Spleen (tissue), 11 donors: ENCODE data around the gene LMBR1. TPM values are rescaled to one million over a fixed set of nuclear protein-coding genes. Genes with fewer than 3 reads are reported as not detected.
A peak's percentile ranks its signal among the peaks of the same experiment; 100 is the strongest.
"Not testable (repeated sequence)": the region's sequence is repeated elsewhere in the genome, so short reads cannot be mapped to it uniquely, and the experiment has no call there.

Experiments
- DNase-seq: peaks from one replicate; pipeline ENCODE4 v3.0.0-alpha.2; 2020
- H3K27ac ChIP-seq, 8 donors: fragments of 200-600 bp; sonication (generic) in 7 of 8; 1 replicate in 4 of 8; 2 replicates in 4 of 8; pipeline versions ENCODE4 v1.5.0 to v1.8.0; 2016 to 2021; ENCODE audit warnings: inconsistent platforms in 4 of 8, mild to moderate bottlenecking in 4 of 8, moderate library complexity in 1 of 8
- H3K27me3 ChIP-seq, 7 donors: fragments of 200-600 bp; sonication (generic) in 6 of 7; replicated peaks in 1 of 7; 1 replicate in 4 of 7; 2 replicates in 3 of 7; pipeline versions ENCODE4 v1.5.0 to v1.8.0; 2016 to 2021; ENCODE audit warnings: inconsistent platforms in 3 of 7, mild to moderate bottlenecking in 1 of 7
- H3K36me3 ChIP-seq, 6 donors: fragments of 200-600 bp; sonication (generic) in 5 of 6; 1 replicate in 4 of 6; 2 replicates in 2 of 6; pipeline versions ENCODE4 v1.5.0 to v1.8.0; 2016 to 2021; ENCODE audit warnings: inconsistent platforms in 2 of 6
- H3K4me1 ChIP-seq, 6 donors: fragments of 200-600 bp; sonication (generic) in 5 of 6; 1 replicate in 3 of 6; 2 replicates in 3 of 6; pipeline versions ENCODE4 v1.5.0 to v1.8.0; 2016 to 2021; ENCODE audit warnings: inconsistent platforms in 3 of 6
- H3K4me3 ChIP-seq, 8 donors: fragments of 200-600 bp; sonication (generic) in 7 of 8; 1 replicate in 4 of 8; 2 replicates in 4 of 8; pipeline versions ENCODE4 v1.5.0 to v1.8.0; 2016 to 2021; ENCODE audit warnings: inconsistent platforms in 4 of 8, mild to moderate bottlenecking in 4 of 8, moderate library complexity in 2 of 8
- H3K9me3 ChIP-seq, 8 donors: fragments of 200-600 bp; sonication (generic) in 7 of 8; 1 replicate in 4 of 8; 2 replicates in 4 of 8; pipeline versions ENCODE4 v1.5.0 to v1.8.0; 2016 to 2021; ENCODE audit warnings: inconsistent platforms in 4 of 8
- POLR2A ChIP-seq, 3 donors: fragments of 450-650 bp; IDR thresholded peaks; one replicate each; pipeline ENCODE4 v1.5.1; 2017; ENCODE audit warnings: antibody characterized with exemption in 3 of 3, mild to moderate bottlenecking in 1 of 3
- POLR2AphosphoS5 ChIP-seq, 3 donors: sonication (generic); formaldehyde crosslinking; IDR thresholded peaks; one replicate each; pipeline ENCODE4 v1.5.1; 2017; ENCODE audit warnings: antibody characterized with exemption in 3 of 3
- WGBS, 5 donors: extraction: QIAGEN DNeasy Blood & Tissue Kit in 3 of 5; methylation state at CpG; one replicate each; pipeline versions ENCODE4 v1.1.5 to v1.1.7; 2013 to 2018; 5-methylcytosine and 5-hydroxymethylcytosine counted together
- intact Hi-C: fragments of 100-400 bp; cut with DNase I; formaldehyde crosslinking; loops from one replicate; pipeline ENCODE4 v1.15.0; 2023; ENCODE audit warnings: low total_unique reads
- polyA plus RNA-seq, 3 donors: library from polyadenylated mRNA; stranded (reverse); fragments of 200-250 nt; gene quantifications; one replicate each; pipeline ENCODE4 v1.2.1, GENCODE V29; 2013
- total RNA-seq, 7 donors: library from RNA; depleted of rRNA in 3 of 7; stranded (reverse); fragments of >200 nt in 3 of 7; fragmentation: NEBNext Ultra II Directional in 4 of 7; extraction: Animal tissue kit (Norgen Biotek cat#: 25700) in 4 of 7; gene quantifications; one replicate each; pipeline versions ENCODE4 v1.1.0 to v1.2.1, GENCODE V29; 2016 to 2021
- TF ChIP-seq, protein P1 (sequence below), 11 experiments: fragments of 200-600 bp in 7 of 11; fragments of 450-650 bp in 4 of 11; sonication (generic) in 4 of 11; IDR thresholded peaks in 8 of 11; conservative IDR thresholded peaks in 3 of 11; 1 replicate in 7 of 11; 2 replicates in 4 of 11; pipeline versions ENCODE4 v1.4.0 to v1.8.0; 2016 to 2021; ENCODE audit warnings: antibody characterized with exemption in 11 of 11, inconsistent platforms in 4 of 11, mild to moderate bottlenecking in 1 of 11
- donor health status: healthy with polysubstance abuse.
- donor health status: DM: no; HTN: no; CAD: no; lungs with moderate emphysema.
- donor health status: DM: no; HTN: no; CAD: no.
- donor health status: Bipolar disorder and iron deficiency.
- donor health status: healthy.
- donor health status: DM: no; HTN: no; CAD: no.
- donor health status: DM: yes; HTN: yes; CAD: no.

Gene LMBR1
- total and polyA plus RNA-seq, 10 donors = 4.8 to 88.3 (median 63.7) TPM

DNA sequence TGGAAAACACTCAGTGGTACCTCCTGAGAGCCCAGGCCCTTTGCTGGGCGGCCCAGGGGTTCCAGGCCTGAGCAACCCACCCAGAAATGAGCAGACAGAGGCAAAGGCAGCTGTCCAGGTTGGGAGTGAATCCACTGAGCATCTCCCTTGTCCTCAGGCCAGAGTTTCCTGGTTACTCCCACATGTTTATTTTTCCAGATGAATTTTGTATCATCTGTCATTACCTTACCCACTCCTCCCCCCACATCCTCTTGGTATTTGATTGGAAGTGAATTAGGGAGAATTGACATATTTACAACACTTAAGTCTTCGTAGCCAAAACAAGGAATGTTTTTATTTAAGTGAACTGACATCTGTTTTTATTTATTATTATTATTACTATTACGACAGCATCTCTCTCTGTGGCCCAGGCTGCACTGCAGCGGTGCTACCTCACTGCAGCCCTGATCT is 13.2 kb upstream of the LMBR1 start:
- no peak for DNase-seq
- Histone ChIP-seq H3K27me3 (peaks cover 0 to 19% (median 0%) of the 10 kb centered on the region in 7 donors), H3K4me1 (peaks cover 0 to 7% (median 4%) of the 10 kb centered on the region in 6 donors), H3K4me3 (no peak overlapping the region), H3K36me3 (no peaks in the 10 kb centered on the region), H3K27ac (no peak overlapping the region), H3K9me3 (peaks cover 0 to 4% (median 0%) of the 10 kb centered on the region in 8 donors)
- WGBS, 5 donors = 84 to 92% (median 85%) methylated on average over 4 of the region's 4 CpGs
- no peak for TF ChIP-seq POLR2AphosphoS5 (IDR thresholded peaks at IDR 0.05)
- TF ChIP-seq, protein P1, sequence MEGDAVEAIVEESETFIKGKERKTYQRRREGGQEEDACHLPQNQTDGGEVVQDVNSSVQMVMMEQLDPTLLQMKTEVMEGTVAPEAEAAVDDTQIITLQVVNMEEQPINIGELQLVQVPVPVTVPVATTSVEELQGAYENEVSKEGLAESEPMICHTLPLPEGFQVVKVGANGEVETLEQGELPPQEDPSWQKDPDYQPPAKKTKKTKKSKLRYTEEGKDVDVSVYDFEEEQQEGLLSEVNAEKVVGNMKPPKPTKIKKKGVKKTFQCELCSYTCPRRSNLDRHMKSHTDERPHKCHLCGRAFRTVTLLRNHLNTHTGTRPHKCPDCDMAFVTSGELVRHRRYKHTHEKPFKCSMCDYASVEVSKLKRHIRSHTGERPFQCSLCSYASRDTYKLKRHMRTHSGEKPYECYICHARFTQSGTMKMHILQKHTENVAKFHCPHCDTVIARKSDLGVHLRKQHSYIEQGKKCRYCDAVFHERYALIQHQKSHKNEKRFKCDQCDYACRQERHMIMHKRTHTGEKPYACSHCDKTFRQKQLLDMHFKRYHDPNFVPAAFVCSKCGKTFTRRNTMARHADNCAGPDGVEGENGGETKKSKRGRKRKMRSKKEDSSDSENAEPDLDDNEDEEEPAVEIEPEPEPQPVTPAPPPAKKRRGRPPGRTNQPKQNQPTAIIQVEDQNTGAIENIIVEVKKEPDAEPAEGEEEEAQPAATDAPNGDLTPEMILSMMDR (IDR thresholded peaks at IDR 0.05 in 8 of 11, conservative IDR thresholded peaks at IDR 0.05 in 3 of 11) = no peak
- no peak for TF ChIP-seq POLR2A (IDR thresholded peaks at IDR 0.05)
- intact Hi-C loops = no loop called here

DNA sequence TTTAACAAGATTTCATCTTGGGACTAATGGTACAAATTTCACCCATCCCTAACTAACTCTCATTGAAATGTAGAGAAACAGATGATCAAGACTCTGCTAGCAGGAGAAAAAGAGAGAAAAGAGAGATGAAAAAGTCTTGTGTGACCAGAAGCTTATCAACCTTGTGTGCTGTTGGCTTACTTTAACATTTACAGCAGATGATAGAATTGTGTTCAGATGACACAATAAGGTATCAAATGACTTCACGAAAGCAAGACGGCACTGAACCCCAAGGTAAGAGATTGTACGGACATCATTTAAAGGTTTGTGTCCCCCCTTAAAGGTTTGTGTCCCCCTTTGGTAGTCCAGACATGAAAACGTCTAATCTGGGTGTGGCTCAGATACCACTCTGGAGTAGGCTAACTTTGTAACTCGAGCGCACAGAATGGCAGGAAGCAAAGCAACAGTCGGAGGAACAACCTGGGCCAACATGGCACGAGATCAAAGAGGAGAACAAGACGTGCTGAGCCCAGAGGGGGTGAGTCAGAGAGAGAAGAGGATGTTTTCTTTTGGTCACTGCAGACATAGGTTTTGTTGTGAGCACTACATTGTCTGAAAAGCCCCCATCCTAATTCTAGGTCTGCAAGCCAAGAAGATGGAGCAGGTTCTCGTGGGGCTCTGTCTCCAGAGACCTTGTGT is 10.4 kb upstream of the LMBR1 start:
- H3K27me3 ChIP-seq = peaks cover 0 to 11% (median 0%) of the 10 kb centered on the region in 7 donors
- no peaks in the 10 kb centered on the region for H3K4me1 ChIP-seq
- H3K36me3 ChIP-seq = no peaks in the 10 kb centered on the region
- intact Hi-C loops = no loop called here
- H3K4me3 ChIP-seq = no peak overlapping the region
- 48 to 59% (median 55%) methylated on average over 10 of the region's 10 CpGs for WGBS, 5 donors
- TF ChIP-seq POLR2A (IDR thresholded peaks at IDR 0.05) = no peak
- TF ChIP-seq, protein P1 (IDR thresholded peaks at IDR 0.05 in 8 of 11, conservative IDR thresholded peaks at IDR 0.05 in 3 of 11) = no peak
- peak in 1 of 3 donors; percentile 63 for TF ChIP-seq POLR2AphosphoS5 (IDR thresholded peaks at IDR 0.05)
- no peaks in the 10 kb centered on the region for H3K9me3 ChIP-seq
- DNase-seq = peak; percentile 33
- H3K27ac ChIP-seq = no peak overlapping the region

DNA sequence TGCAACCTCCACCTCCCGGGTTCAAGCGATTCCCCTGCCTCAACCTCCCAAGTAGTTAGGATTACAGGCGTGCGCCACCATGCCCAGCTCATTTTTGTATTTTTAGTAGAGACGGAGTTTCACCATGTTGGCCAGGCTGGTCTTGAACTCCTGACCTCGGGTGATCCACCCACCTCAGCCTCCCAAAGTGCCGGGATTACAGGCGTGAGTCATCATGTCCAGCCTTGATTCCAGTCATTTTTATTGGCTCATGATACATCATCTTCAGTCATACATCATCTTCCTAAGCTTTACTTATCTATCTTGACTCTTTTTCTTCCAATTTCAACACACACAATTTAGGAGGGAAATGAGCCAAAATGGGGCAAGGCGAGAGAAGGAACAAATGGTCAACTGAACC is 7.1 kb upstream of the LMBR1 start:
- H3K9me3 ChIP-seq, H3K27me3 ChIP-seq, DNase-seq, H3K36me3 ChIP-seq, H3K27ac ChIP-seq, intact Hi-C loops, H3K4me3 ChIP-seq: not testable (repeated sequence)
- peaks cover 0 to 22% (median 8%) of the 10 kb centered on the region in 6 donors for H3K4me1 ChIP-seq
- WGBS, 5 donors = 72 to 94% (median 90%) methylated on average over 9 of the region's 9 CpGs

DNA sequence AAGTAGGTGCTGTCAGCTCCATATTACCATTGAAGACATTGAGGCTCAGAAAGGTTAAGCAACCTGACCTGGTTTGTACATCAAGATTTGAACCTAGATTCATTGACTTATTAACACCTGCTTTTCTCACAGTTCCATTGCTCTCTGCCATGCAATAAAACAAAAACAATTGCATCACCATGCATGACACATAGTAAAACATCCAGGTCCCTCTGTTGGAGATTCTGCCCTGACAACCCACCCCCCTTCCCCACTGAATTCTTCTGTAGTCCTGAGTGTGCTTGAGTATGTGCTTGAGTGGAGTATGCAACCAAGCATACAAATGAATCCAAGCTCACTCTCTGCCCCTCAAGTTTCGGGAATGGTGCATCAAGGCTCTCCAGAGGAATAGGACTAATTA is 6.0 kb upstream of the LMBR1 start:
- intact Hi-C loops = no loop called here
- Histone ChIP-seq H3K36me3 (no peaks in the 10 kb centered on the region), H3K9me3 (no peaks in the 10 kb centered on the region), H3K4me1 (peaks cover 3 to 34% (median 19%) of the 10 kb centered on the region in 6 donors), H3K4me3 (no peak overlapping the region), H3K27ac (no peak overlapping the region), H3K27me3 (peaks cover 0 to 6% (median 0%) of the 10 kb centered on the region in 7 donors)
- WGBS, 5 donors = 84 to 96% (median 92%) methylated on average over 1 of the region's 1 CpG
- no peak for DNase-seq
- no peak for TF ChIP-seq POLR2A (IDR thresholded peaks at IDR 0.05)
- TF ChIP-seq, protein P1 (IDR thresholded peaks at IDR 0.05 in 8 of 11, conservative IDR thresholded peaks at IDR 0.05 in 3 of 11) = no peak
